ENCODE measurements around the gene RARB.

RARB gene

GRCh38 chr3:25587526-25587925 is 159.5 kb downstream of the RARB start:
- H3K4me1 ChIP-seq (ENCODE audit: low read length), result no peaks in the 10 kb centered on the region
- H3K9ac ChIP-seq (ENCODE audit: low read length), result no peak overlapping the region
- no peak overlapping the region for H3K27ac ChIP-seq (ENCODE audit: low read length)
- H3K4me2 ChIP-seq (ENCODE audit: low read length), result no peak overlapping the region
- no peak overlapping the region for H3K4me3 ChIP-seq (ENCODE audit: low read length)
- H4K20me1 ChIP-seq (ENCODE audit: insufficient read depth, low read length), result no peaks in the 10 kb centered on the region
- H3K9me3 ChIP-seq (ENCODE audit: insufficient read depth, low read length), result no peaks in the 10 kb centered on the region
- no peaks in the 10 kb centered on the region for H3K27me3 ChIP-seq (ENCODE audit: low read depth, low read length)
- no peaks in the 10 kb centered on the region for H3K79me2 ChIP-seq (ENCODE audit: low read length)
- TF ChIP-seq EZH2phosphoT487 (IDR thresholded peaks at IDR 0.05; ENCODE audit: low read depth), result no peak
- TF ChIP-seq, protein P1, sequence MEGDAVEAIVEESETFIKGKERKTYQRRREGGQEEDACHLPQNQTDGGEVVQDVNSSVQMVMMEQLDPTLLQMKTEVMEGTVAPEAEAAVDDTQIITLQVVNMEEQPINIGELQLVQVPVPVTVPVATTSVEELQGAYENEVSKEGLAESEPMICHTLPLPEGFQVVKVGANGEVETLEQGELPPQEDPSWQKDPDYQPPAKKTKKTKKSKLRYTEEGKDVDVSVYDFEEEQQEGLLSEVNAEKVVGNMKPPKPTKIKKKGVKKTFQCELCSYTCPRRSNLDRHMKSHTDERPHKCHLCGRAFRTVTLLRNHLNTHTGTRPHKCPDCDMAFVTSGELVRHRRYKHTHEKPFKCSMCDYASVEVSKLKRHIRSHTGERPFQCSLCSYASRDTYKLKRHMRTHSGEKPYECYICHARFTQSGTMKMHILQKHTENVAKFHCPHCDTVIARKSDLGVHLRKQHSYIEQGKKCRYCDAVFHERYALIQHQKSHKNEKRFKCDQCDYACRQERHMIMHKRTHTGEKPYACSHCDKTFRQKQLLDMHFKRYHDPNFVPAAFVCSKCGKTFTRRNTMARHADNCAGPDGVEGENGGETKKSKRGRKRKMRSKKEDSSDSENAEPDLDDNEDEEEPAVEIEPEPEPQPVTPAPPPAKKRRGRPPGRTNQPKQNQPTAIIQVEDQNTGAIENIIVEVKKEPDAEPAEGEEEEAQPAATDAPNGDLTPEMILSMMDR (IDR thresholded peaks at IDR 0.05; ENCODE audit: low read depth, low read length), result no peak
- no peaks in the 10 kb centered on the region for H3K36me3 ChIP-seq (replicated peaks; ENCODE audit: low read depth, low read length)
- no peak overlapping the region for H2AFZ ChIP-seq (ENCODE audit: low read depth, low read length)

DNA sequence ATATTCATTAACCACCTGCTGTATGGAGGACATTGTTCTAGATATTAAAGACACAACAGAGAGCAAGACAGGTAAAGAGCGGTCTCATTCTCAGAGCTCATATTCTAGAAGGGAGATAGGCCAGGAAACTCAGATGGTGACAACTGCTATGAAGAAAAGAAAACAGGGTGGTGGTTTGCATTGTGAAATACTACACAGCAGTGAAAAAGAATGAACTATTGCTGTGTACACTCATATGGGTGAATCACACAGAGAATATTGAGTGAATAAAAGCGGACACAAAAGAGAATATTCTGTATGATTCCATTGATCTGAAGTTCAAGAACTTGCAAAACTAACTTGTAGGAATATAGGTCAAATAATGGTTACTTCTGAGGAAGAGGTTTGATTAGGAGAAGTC is 159.9 kb downstream of the RARB start:
- H2AFZ ChIP-seq (ENCODE audit: low read depth, low read length), result no peak overlapping the region
- no peaks in the 10 kb centered on the region for H3K36me3 ChIP-seq (replicated peaks; ENCODE audit: low read depth, low read length)
- H3K27me3 ChIP-seq (ENCODE audit: low read depth, low read length), result no peaks in the 10 kb centered on the region
- no peaks in the 10 kb centered on the region for H3K79me2 ChIP-seq (ENCODE audit: low read length)
- no peaks in the 10 kb centered on the region for H3K9me3 ChIP-seq (ENCODE audit: insufficient read depth, low read length)
- TF ChIP-seq, protein P1 (IDR thresholded peaks at IDR 0.05; ENCODE audit: low read depth, low read length), result no peak
- no peak for TF ChIP-seq EZH2phosphoT487 (IDR thresholded peaks at IDR 0.05; ENCODE audit: low read depth)
- no peaks in the 10 kb centered on the region for H4K20me1 ChIP-seq (ENCODE audit: insufficient read depth, low read length)
- H3K4me2 ChIP-seq (ENCODE audit: low read length), result no peak overlapping the region
- H3K27ac ChIP-seq (ENCODE audit: low read length), result no peak overlapping the region
- no peak overlapping the region for H3K9ac ChIP-seq (ENCODE audit: low read length)
- no peaks in the 10 kb centered on the region for H3K4me1 ChIP-seq (ENCODE audit: low read length)
- no peak overlapping the region for H3K4me3 ChIP-seq (ENCODE audit: low read length)

GRCh38 chr3:25588441-25589103 is 160.5 kb downstream of the RARB start:
- no peaks in the 10 kb centered on the region for H4K20me1 ChIP-seq (ENCODE audit: insufficient read depth, low read length)
- H3K4me3 ChIP-seq (ENCODE audit: low read length), result no peak overlapping the region
- no peak for TF ChIP-seq EZH2phosphoT487 (IDR thresholded peaks at IDR 0.05; ENCODE audit: low read depth)
- TF ChIP-seq, protein P1 (IDR thresholded peaks at IDR 0.05; ENCODE audit: low read depth, low read length), result no peak
- no peak overlapping the region for H3K9ac ChIP-seq (ENCODE audit: low read length)
- no peaks in the 10 kb centered on the region for H3K9me3 ChIP-seq (ENCODE audit: insufficient read depth, low read length)
- no peak overlapping the region for H3K4me2 ChIP-seq (ENCODE audit: low read length)
- no peak overlapping the region for H2AFZ ChIP-seq (ENCODE audit: low read depth, low read length)
- H3K27ac ChIP-seq (ENCODE audit: low read length), result no peak overlapping the region
- H3K36me3 ChIP-seq (replicated peaks; ENCODE audit: low read depth, low read length), result no peaks in the 10 kb centered on the region
- no peaks in the 10 kb centered on the region for H3K27me3 ChIP-seq (ENCODE audit: low read depth, low read length)
- no peaks in the 10 kb centered on the region for H3K4me1 ChIP-seq (ENCODE audit: low read length)
- H3K79me2 ChIP-seq (ENCODE audit: low read length), result no peaks in the 10 kb centered on the region

GRCh38 chr3:25589104-25589782 is 161.2 kb downstream of the RARB start:
- TF ChIP-seq EZH2phosphoT487 (IDR thresholded peaks at IDR 0.05; ENCODE audit: low read depth), result no peak
- TF ChIP-seq, protein P1 (IDR thresholded peaks at IDR 0.05; ENCODE audit: low read depth, low read length), result no peak
- no peaks in the 10 kb centered on the region for H3K79me2 ChIP-seq (ENCODE audit: low read length)
- H3K4me2 ChIP-seq (ENCODE audit: low read length), result no peak overlapping the region
- no peaks in the 10 kb centered on the region for H3K9me3 ChIP-seq (ENCODE audit: insufficient read depth, low read length)
- H3K9ac ChIP-seq (ENCODE audit: low read length), result no peak overlapping the region
- H3K27ac ChIP-seq (ENCODE audit: low read length), result no peak overlapping the region
- no peaks in the 10 kb centered on the region for H3K27me3 ChIP-seq (ENCODE audit: low read depth, low read length)
- H3K4me1 ChIP-seq (ENCODE audit: low read length), result no peaks in the 10 kb centered on the region
- no peaks in the 10 kb centered on the region for H4K20me1 ChIP-seq (ENCODE audit: insufficient read depth, low read length)
- no peak overlapping the region for H3K4me3 ChIP-seq (ENCODE audit: low read length)
- H2AFZ ChIP-seq (ENCODE audit: low read depth, low read length), result no peak overlapping the region
- H3K36me3 ChIP-seq (replicated peaks; ENCODE audit: low read depth, low read length), result no peaks in the 10 kb centered on the region
